Measurements from ENCODE around the gene BCL7C.

The BCL7C gene

DNA sequence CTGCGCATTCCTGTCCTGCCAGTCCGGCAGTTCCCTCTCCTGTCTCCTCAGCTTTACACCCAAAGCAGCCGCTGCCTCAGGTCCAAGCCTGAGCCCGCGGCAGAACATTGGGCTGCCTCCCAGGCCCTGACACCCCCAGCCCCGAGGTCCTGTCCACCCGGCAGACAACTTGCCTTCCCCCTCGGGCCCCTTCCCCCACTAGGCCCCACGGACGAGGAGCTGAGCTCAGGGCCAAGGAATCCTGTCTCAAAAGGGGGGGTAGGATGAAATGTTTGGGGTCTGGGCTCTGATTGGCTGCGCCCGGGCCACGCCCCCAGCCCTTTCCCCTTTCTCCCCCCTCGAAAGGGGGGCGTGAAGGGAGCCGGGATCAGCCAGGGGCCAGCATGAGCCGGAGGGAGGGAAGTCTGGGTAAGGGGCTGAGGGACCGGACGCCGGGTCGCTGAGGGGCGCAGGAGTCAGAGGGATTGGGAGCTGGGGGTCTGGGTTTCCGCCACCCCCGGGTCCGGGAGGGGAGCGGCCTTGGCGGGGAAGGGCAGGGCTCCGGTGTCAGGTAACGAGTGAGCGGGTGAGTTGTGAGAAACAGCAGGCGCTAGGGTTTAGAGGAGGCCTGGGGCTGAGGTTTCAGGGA lies 2.5 kb upstream of the BCL7C start, which contains the start of gene CTF1:
Gene CTF1, plus strand, starts transcription at position 354 of the 628 bp plus-strand sequence. Its CDS starts 30 bp downstream, at position 384.
- H3K4me3 ChIP-seq (ENCODE audit: control insufficient read depth in 1 of 7, extremely low read depth in 1 of 7, insufficient read depth in 4 of 7, low read depth in 2 of 7, low read length in 6 of 7) = peak within 1 kb of the TSS; percentile 35 to 88 (median 71)
- H3K9me3 ChIP-seq (ENCODE audit: control extremely low read depth in 1 of 5, control insufficient read depth in 4 of 5, insufficient read depth in 2 of 5, low read depth in 1 of 5, low read length in 4 of 5) = no peaks in the 10 kb centered on the region
- ChIA-PET POLR2A (interaction anchor here (0.6 to 1.4 kb wide), 2 partner anchors 22 to 28 kb away, joined by 4 to 6 read pairs; no protein-coding TSS in a partner anchor), CTCF (interaction anchor here (0.8 to 1.3 kb wide), 2 partner anchors 11 to 149 kb away, joined by 3 read pairs; no protein-coding TSS in a partner anchor)
- peaks cover 3 to 46% (median 37%) of the 10 kb centered on the region in 4 experiments for H3K4me1 ChIP-seq (ENCODE audit: control extremely low read depth in 1 of 4, control insufficient read depth in 4 of 4, insufficient read depth in 4 of 4, low read length in 3 of 4)
- peak within 1 kb of the TSS; percentile 58 to 80 for H3K27ac ChIP-seq (ENCODE audit: insufficient read depth in 1 of 2, low read depth in 1 of 2, low read length in 2 of 2, poor library complexity in 1 of 2, severe bottlenecking in 2 of 2)
- H3K36me3 ChIP-seq (ENCODE audit: control insufficient read depth in 4 of 4, insufficient read depth in 4 of 4, low read length in 3 of 4) = peaks cover 0 to under 1% (median 0%) of the 10 kb centered on the region in 4 experiments
- WGBS (ENCODE audit: insufficient coverage) = 9% methylated on average over 15 of the region's 31 CpGs
- no peaks in the 10 kb centered on the region for H3K27me3 ChIP-seq (replicated peaks in 2 of 5; ENCODE audit: control insufficient read depth in 4 of 5, insufficient read depth in 5 of 5, low read length in 4 of 5)
- peak; percentile 50 to 75 (median 62) for DNase-seq

DNA sequence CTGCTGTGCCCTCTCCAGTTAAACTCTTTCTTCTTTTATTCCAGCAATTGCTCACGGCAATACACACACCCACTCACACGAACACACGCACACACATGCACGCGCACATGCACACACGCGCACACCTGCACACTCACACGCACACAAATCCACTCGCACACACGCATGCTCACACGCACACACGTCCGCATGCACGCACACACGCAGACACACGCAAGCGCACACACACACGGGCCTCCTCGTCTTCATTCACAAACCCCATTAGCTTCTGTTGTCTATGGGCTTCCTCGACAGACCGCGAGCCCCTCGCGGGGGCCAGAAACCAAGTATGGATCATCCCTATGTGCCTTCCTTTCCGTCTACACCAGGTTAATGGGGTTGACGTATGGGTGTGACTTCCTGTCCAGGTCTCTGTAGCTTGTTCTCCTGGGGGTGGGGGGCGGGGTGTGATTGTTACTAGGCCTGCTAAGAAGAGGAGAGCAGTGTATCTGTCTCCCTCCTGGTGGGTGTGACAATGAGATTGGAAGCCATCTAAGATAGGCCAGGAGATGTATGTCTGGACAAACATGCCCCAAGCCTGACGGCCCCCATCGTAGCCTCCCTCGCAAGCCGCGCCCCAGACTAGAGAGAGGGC lies 1.9 kb upstream of the BCL7C start:
- H3K4me3 ChIP-seq (ENCODE audit: control insufficient read depth in 1 of 7, extremely low read depth in 1 of 7, insufficient read depth in 4 of 7, low read depth in 2 of 7, low read length in 6 of 7) = peak overlapping the region in 4 of 7 experiments; percentile 71 to 88 (median 82)
- peak; percentile 14 to 55 (median 24) for DNase-seq
- no peaks in the 10 kb centered on the region for H3K27me3 ChIP-seq (replicated peaks in 2 of 5; ENCODE audit: control insufficient read depth in 4 of 5, insufficient read depth in 5 of 5, low read length in 4 of 5)
- ChIA-PET POLR2A (interaction anchor here (1.4 kb wide), 1 partner anchor 21 kb away, joined by 6 read pairs; no protein-coding TSS in a partner anchor), CTCF (interaction anchor here (0.8 to 1.0 kb wide), 2 partner anchors 51 to 148 kb away, joined by 3 to 4 read pairs; no protein-coding TSS in a partner anchor)
- H3K36me3 ChIP-seq (ENCODE audit: control insufficient read depth in 4 of 4, insufficient read depth in 4 of 4, low read length in 3 of 4) = peaks cover 0 to 3% (median 0%) of the 10 kb centered on the region in 4 experiments
- H3K9me3 ChIP-seq (ENCODE audit: control extremely low read depth in 1 of 5, control insufficient read depth in 4 of 5, insufficient read depth in 2 of 5, low read depth in 1 of 5, low read length in 4 of 5) = no peaks in the 10 kb centered on the region
- WGBS (ENCODE audit: insufficient coverage) = 78% methylated on average over 24 of the region's 32 CpGs
- peak overlapping the region in 1 of 2 experiments; percentile 80 for H3K27ac ChIP-seq (ENCODE audit: insufficient read depth in 1 of 2, low read depth in 1 of 2, low read length in 2 of 2, poor library complexity in 1 of 2, severe bottlenecking in 2 of 2)
- peaks cover 3 to 42% (median 36%) of the 10 kb centered on the region in 4 experiments for H3K4me1 ChIP-seq (ENCODE audit: control extremely low read depth in 1 of 4, control insufficient read depth in 4 of 4, insufficient read depth in 4 of 4, low read length in 3 of 4)

DNA sequence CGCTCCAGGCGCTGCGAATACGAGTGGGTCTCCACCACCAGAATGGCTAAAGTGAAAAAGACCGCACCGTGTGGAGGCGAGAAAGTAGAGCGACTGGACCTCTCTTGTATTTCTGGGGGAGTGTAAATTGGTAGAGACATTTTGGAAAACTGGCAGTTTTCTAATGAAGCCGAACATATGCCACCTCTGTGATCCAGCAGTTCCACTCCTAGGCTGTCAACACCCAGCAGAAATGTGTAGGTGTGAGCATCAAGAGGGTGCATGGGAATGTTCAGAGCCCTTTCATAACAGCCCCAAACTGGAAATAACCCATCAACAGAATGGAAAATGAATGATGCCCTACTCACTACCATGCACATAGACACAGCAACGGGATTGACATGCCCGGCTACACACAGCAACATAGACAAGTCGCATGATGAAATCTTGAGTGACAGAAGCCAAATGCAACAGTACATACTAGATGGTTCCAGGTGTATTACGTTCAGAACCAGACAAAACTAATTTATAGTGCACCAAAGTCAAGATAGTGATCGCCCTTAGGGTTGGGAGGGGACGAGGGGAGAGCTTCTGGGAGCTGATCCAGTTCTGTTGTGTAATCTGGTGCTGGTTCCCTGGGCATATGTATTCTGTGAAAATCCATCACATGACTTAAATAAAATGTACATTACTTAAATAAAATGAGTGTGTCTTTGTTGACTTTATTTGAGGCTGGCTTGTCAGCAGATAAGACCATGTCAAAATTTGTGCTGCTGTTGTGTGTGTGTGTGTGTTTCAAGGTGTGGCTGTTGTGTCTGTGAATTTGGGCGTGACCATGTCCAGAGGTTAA lies 877 bp upstream of the BCL7C start:
- Histone ChIP-seq H3K9me3 (ENCODE audit: control extremely low read depth in 1 of 5, control insufficient read depth in 4 of 5, insufficient read depth in 2 of 5, low read depth in 1 of 5, low read length in 4 of 5) (no peaks in the 10 kb centered on the region), H3K4me1 (ENCODE audit: control extremely low read depth in 1 of 4, control insufficient read depth in 4 of 4, insufficient read depth in 4 of 4, low read length in 3 of 4) (peaks cover 3 to 42% (median 36%) of the 10 kb centered on the region in 4 experiments), H3K27ac (ENCODE audit: insufficient read depth in 1 of 2, low read depth in 1 of 2, low read length in 2 of 2, poor library complexity in 1 of 2, severe bottlenecking in 2 of 2) (no peak overlapping the region), H3K27me3 (replicated peaks in 2 of 5; ENCODE audit: control insufficient read depth in 4 of 5, insufficient read depth in 5 of 5, low read length in 4 of 5) (no peaks in the 10 kb centered on the region), H3K36me3 (ENCODE audit: control insufficient read depth in 4 of 4, insufficient read depth in 4 of 4, low read length in 3 of 4) (peaks cover 0 to 6% (median 1%) of the 10 kb centered on the region in 4 experiments), H3K4me3 (ENCODE audit: control insufficient read depth in 1 of 7, extremely low read depth in 1 of 7, insufficient read depth in 4 of 7, low read depth in 2 of 7, low read length in 6 of 7) (peak overlapping the region in 5 of 7 experiments; percentile 32 to 93 (median 84))
- WGBS (ENCODE audit: insufficient coverage) = 91% methylated on average over 5 of the region's 16 CpGs
- no peak for DNase-seq
- POLR2A ChIA-PET = no interaction called here
- CTCF ChIA-PET = interaction anchor here (1.0 kb wide), 1 partner anchor 50 kb away, joined by 4 read pairs; no protein-coding TSS in a partner anchor

DNA sequence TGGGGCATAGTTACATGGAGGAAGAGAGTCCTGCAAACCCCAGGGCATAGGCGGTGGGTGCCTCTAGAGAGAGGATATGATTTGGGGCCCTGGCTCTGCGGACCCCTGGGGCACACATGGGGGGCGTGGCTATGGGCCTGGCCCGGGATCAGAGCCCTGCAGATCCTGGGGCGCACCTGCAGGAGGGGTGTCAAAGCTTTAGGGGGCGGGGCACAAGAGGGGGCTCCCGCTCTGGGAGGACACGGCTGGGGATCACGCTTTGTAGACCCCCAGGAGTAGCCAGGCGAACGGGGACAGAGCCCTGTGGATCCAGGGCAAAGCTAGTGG lies 497 bp downstream of the BCL7C start:
- Histone ChIP-seq H3K27me3 (replicated peaks in 2 of 5; ENCODE audit: control insufficient read depth in 4 of 5, insufficient read depth in 5 of 5, low read length in 4 of 5) (no peaks in the 10 kb centered on the region), H3K36me3 (ENCODE audit: control insufficient read depth in 4 of 4, insufficient read depth in 4 of 4, low read length in 3 of 4) (peaks cover 2 to 17% (median 5%) of the 10 kb centered on the region in 4 experiments), H3K4me1 (ENCODE audit: control extremely low read depth in 1 of 4, control insufficient read depth in 4 of 4, insufficient read depth in 4 of 4, low read length in 3 of 4) (peaks cover 3 to 42% (median 36%) of the 10 kb centered on the region in 4 experiments), H3K9me3 (ENCODE audit: control extremely low read depth in 1 of 5, control insufficient read depth in 4 of 5, insufficient read depth in 2 of 5, low read depth in 1 of 5, low read length in 4 of 5) (no peaks in the 10 kb centered on the region), H3K4me3 (ENCODE audit: control insufficient read depth in 1 of 7, extremely low read depth in 1 of 7, insufficient read depth in 4 of 7, low read depth in 2 of 7, low read length in 6 of 7) (peak overlapping the region; percentile 69 to 93 (median 84)), H3K27ac (ENCODE audit: insufficient read depth in 1 of 2, low read depth in 1 of 2, low read length in 2 of 2, poor library complexity in 1 of 2, severe bottlenecking in 2 of 2) (peak overlapping the region; percentile 25 to 84)
- DNase-seq = peak; percentile 14 to 48 (median 33)
- 0% methylated on average over 10 of the region's 11 CpGs for WGBS (ENCODE audit: insufficient coverage)
- ChIA-PET CTCF (interaction anchor here (0.8 to 2.7 kb wide), 6 partner anchors 8 to 48 kb away, joined by 3 to 11 read pairs (median 5); no protein-coding TSS in a partner anchor), POLR2A (no interaction called here)

DNA sequence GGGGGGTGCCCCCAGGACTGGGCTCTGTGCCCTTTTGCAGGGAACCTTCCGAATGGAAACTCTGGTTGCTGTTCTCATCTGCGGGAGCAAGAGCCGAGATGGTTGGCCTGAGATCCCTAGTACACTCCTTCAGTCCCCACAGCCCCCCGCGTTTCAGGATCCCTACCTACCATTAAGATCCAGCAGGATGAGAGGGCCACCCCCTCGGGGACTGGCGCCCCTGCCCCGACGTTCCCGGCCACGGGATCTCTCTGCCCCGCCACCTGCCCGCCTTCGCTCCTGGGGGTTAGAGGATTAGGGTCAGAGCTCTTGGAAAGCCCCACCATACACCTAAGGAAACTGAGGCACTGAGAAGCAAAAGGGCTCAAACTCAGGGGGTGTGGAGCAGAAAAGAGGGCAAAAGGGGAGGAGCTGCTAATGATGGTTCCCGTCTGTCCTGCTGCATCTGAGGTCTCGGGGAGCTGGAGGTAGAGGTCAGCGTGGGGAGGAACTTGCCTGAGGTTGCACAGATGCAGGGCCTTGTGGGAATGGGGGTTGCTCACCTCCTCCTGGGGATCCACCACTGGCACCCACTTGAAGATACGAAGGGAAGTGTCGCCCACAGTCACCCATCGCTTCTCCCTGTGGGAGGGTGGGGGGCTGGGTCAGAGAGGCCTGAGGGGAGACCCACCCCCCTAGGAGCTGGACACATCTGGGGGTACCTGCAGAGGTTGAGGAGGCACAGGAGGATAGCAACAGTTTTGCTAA lies 1.0 kb downstream of the BCL7C start:
- Histone ChIP-seq H3K36me3 (ENCODE audit: control insufficient read depth in 4 of 4, insufficient read depth in 4 of 4, low read length in 3 of 4) (peaks cover 2 to 19% (median 6%) of the 10 kb centered on the region in 4 experiments), H3K4me1 (ENCODE audit: control extremely low read depth in 1 of 4, control insufficient read depth in 4 of 4, insufficient read depth in 4 of 4, low read length in 3 of 4) (peaks cover 3 to 42% (median 36%) of the 10 kb centered on the region in 4 experiments), H3K27ac (ENCODE audit: insufficient read depth in 1 of 2, low read depth in 1 of 2, low read length in 2 of 2, poor library complexity in 1 of 2, severe bottlenecking in 2 of 2) (peak overlapping the region in 1 of 2 experiments; percentile 84), H3K4me3 (ENCODE audit: control insufficient read depth in 1 of 7, extremely low read depth in 1 of 7, insufficient read depth in 4 of 7, low read depth in 2 of 7, low read length in 6 of 7) (peak overlapping the region; percentile 69 to 93 (median 84)), H3K9me3 (ENCODE audit: control extremely low read depth in 1 of 5, control insufficient read depth in 4 of 5, insufficient read depth in 2 of 5, low read depth in 1 of 5, low read length in 4 of 5) (no peaks in the 10 kb centered on the region), H3K27me3 (replicated peaks in 2 of 5; ENCODE audit: control insufficient read depth in 4 of 5, insufficient read depth in 5 of 5, low read length in 4 of 5) (no peaks in the 10 kb centered on the region)
- POLR2A ChIA-PET = no interaction called here
- CTCF ChIA-PET = interaction anchor here (0.7 to 2.7 kb wide), 9 partner anchors 9 to 500 kb away, joined by 3 to 11 read pairs (median 5); no protein-coding TSS in a partner anchor
- 78% methylated on average over 18 of the region's 20 CpGs for WGBS (ENCODE audit: insufficient coverage)
- no peak for DNase-seq
